ENCODE measurements around the gene PPP1R10.

GRCh38 chr6:30568245-30568644, 48.8 kb downstream of the PPP1R10 start:
- no peak for TF ChIP-seq EZH2 (IDR thresholded peaks at IDR 0.05)
- no peak for TF ChIP-seq POLR2AphosphoS5 (IDR thresholded peaks at IDR 0.05; ENCODE audit: borderline replicate concordance, low read depth, low read length)
